Natural killer cell (primary cell): Measurements from ENCODE around the gene RAB44. TPM values are rescaled to one million over a fixed set of nuclear protein-coding genes. Genes with fewer than 3 reads are reported as not detected.
"Not testable (repeated sequence)": the region's sequence is repeated elsewhere in the genome, so short reads cannot be mapped to it uniquely, and the experiment has no call there.

Experiments used
- ATAC-seq, 3 donors: fragments of 150-1000 bp in 2 of 3; fragments of 200-7000 bp in 1 of 3; cut with Tn5 transposase; 1 replicate in 1 of 3; 2 replicates in 2 of 3; pipeline ENCODE4 v1.10.0; 2021; ENCODE audit warnings: mild to moderate bottlenecking in 2 of 3, moderate library complexity in 2 of 3
- DNase-seq, 2 donors: peaks; one replicate each; pipeline versions ENCODE4 v3.0.0 to v3.0.0-alpha.2; 2013 to 2021; ENCODE audit warnings: mixed read lengths in 1 of 2
- H3K27ac ChIP-seq: one replicate; pipeline ENCODE4 v1.5.1; 2013; ENCODE audit warnings: mild to moderate bottlenecking, low read length
- H3K27me3 ChIP-seq: one replicate; pipeline ENCODE4 v1.6.1; 2013; ENCODE audit warnings: low read length; ENCODE audit not compliant: control insufficient read depth, insufficient read depth
- H3K36me3 ChIP-seq: one replicate; pipeline ENCODE4 v1.6.1; 2013; ENCODE audit warnings: low read length; ENCODE audit not compliant: control insufficient read depth, insufficient read depth
- H3K4me1 ChIP-seq: one replicate; pipeline ENCODE4 v1.6.1; 2013; ENCODE audit warnings: low read length; ENCODE audit not compliant: control insufficient read depth, insufficient read depth
- H3K4me3 ChIP-seq: one replicate; pipeline ENCODE4 v1.5.1; 2013; ENCODE audit warnings: low read length
- H3K9me3 ChIP-seq: one replicate; pipeline ENCODE4 v1.6.1; 2013; ENCODE audit warnings: low read length; ENCODE audit not compliant: control insufficient read depth, insufficient read depth
- H3K27ac Mint-ChIP-seq, 2 donors: one replicate each; pipeline ENCODE4 v1.8.0; 2022; ENCODE audit warnings: mild to moderate bottlenecking in 2 of 2, mixed read lengths in 2 of 2, moderate library complexity in 1 of 2
- H3K27me3 Mint-ChIP-seq, 2 donors: one replicate each; pipeline ENCODE4 v1.8.0; 2022; ENCODE audit warnings: low read depth in 2 of 2, mixed read lengths in 2 of 2
- H3K36me3 Mint-ChIP-seq: one replicate; pipeline ENCODE4 v1.8.0; 2022; ENCODE audit warnings: mixed read lengths
- H3K4me1 Mint-ChIP-seq, 2 donors: one replicate each; pipeline ENCODE4 v1.8.0; 2022; ENCODE audit warnings: mixed read lengths in 2 of 2
- H3K4me3 Mint-ChIP-seq: one replicate; pipeline ENCODE4 v1.8.0; 2022; ENCODE audit warnings: mild to moderate bottlenecking, moderate library complexity, mixed read lengths
- H3K9me3 Mint-ChIP-seq, 2 donors: one replicate each; pipeline ENCODE4 v1.8.0; 2022; ENCODE audit warnings: mixed read lengths in 2 of 2
- WGBS: methylation state at CpG from one replicate; pipeline ENCODE4 v1.1.7; 2013; ENCODE audit warnings: missing lambda C conversion rate; ENCODE audit not compliant: insufficient coverage; 5-methylcytosine and 5-hydroxymethylcytosine counted together
- intact Hi-C: fragments of 100-400 bp; cut with micrococcal nuclease; formaldehyde crosslinking; loops from one replicate; pipeline ENCODE4 v1.14.2; 2022
- total RNA-seq, 4 donors: library from RNA; stranded (reverse); fragments of 120-200 nt in 1 of 4; gene quantifications; one replicate each; pipeline versions ENCODE4 v1.2.3 to v1.2.4, GENCODE V29; 2013 to 2022
- TF ChIP-seq, protein P1 (sequence below): fragments of 200-600 bp; IDR thresholded peaks from one replicate; pipeline ENCODE4 v1.8.0; 2022; ENCODE audit warnings: antibody characterized with exemption

Gene RAB44
- total RNA-seq, 3 donors from 2014 or later (not counting 1 experiment from before 2014, with no cell fraction given), result 0.09 to 12.9 (median 0.70) TPM

DNA sequence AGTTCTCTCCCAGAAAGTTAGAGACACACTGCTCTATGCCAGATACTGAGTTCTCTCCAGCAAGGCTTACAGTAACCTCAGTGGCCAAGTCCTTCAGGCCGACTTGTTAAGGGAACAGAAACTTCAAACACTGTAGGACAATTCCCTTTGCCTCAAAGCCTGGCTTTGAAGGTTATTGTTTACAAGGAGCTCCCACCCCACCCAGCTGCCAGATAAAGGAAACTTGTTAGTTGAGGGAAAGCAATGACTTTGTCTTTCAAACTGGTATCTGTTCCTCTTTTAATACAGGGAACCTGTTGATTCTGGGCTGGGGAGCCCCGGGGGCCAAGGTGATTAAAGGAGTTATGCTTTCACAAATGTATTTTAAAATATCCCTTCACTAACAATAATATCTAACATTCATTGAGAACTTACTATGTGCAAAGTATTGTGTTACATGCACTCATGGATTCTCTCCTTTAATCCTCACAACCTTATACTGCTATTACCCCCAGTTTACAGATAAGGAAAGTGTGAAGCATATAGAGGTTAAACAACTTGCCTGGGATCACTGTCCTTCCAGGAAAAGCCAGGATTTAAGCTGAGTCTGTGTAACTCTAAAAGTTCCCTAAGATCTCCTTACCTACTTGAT, 46.7 kb upstream of the RAB44 start:
- Mint-ChIP-seq H3K36me3 (no peaks in the 10 kb centered on the region), H3K4me1 (no peaks in the 10 kb centered on the region), H3K9me3 (no peaks in the 10 kb centered on the region), H3K27ac (no peak overlapping the region), H3K27me3 (peaks cover 13 to 23% of the 10 kb centered on the region in 2 donors), H3K4me3 (no peak overlapping the region)
- Histone ChIP-seq H3K4me1 (peaks cover 11% of the 10 kb centered on the region), H3K9me3 (no peaks in the 10 kb centered on the region), H3K27ac (no peak overlapping the region), H3K27me3 (no peaks in the 10 kb centered on the region), H3K4me3 (no peak overlapping the region), H3K36me3 (no peaks in the 10 kb centered on the region)
- ATAC-seq (no peak), DNase-seq (no peak)
- intact Hi-C loops, result no loop called here
- TF ChIP-seq, protein P1, sequence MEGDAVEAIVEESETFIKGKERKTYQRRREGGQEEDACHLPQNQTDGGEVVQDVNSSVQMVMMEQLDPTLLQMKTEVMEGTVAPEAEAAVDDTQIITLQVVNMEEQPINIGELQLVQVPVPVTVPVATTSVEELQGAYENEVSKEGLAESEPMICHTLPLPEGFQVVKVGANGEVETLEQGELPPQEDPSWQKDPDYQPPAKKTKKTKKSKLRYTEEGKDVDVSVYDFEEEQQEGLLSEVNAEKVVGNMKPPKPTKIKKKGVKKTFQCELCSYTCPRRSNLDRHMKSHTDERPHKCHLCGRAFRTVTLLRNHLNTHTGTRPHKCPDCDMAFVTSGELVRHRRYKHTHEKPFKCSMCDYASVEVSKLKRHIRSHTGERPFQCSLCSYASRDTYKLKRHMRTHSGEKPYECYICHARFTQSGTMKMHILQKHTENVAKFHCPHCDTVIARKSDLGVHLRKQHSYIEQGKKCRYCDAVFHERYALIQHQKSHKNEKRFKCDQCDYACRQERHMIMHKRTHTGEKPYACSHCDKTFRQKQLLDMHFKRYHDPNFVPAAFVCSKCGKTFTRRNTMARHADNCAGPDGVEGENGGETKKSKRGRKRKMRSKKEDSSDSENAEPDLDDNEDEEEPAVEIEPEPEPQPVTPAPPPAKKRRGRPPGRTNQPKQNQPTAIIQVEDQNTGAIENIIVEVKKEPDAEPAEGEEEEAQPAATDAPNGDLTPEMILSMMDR, result no peak
- 22% methylated on average over 1 of the region's 2 CpGs for WGBS

DNA sequence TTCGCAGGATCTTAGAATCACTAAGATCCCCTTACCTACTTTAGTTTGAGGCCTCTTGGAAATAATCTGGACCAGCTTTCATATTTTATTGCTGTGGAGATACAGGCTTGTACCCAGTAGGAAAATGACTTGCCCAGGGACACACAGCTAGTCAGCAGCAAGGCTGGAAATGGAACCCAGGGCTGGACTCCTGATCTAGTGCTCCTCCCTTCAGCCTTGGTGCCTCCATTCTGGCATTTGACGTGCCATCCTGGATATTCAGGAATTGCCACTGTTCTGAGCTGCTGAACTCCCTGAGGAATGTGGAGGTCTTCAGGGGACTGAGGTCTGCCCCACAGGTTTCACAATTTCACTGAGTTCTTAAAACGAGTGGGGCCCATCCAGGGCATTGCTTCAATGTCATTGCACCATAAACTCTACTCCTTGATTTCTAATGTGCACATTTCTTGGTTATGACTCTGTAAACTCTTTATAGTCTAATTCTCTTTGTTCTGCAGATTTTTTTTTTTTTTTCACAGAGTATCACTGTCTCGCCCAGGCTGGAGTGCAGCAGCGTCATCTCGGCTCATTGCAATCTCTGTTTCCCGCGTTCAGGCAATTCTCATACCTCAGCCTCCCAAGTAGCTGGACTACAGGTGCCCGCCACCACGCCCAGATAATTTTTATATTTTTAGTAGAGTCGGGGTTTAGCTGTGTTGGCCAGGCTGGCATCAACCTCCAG, 45.8 kb upstream of the RAB44 start:
- peaks cover 18 to 28% of the 10 kb centered on the region in 2 donors for H3K27me3 Mint-ChIP-seq
- ATAC-seq (no peak), DNase-seq (no peak)
- no peaks in the 10 kb centered on the region for H3K4me1 Mint-ChIP-seq
- no peaks in the 10 kb centered on the region for H3K9me3 Mint-ChIP-seq
- Histone ChIP-seq H3K36me3 (no peaks in the 10 kb centered on the region), H3K27ac (no peak overlapping the region), H3K4me3 (no peak overlapping the region), H3K9me3 (no peaks in the 10 kb centered on the region), H3K4me1 (peaks cover 11% of the 10 kb centered on the region), H3K27me3 (no peaks in the 10 kb centered on the region)
- no peaks in the 10 kb centered on the region for H3K36me3 Mint-ChIP-seq
- WGBS, result 96% methylated on average over 8 of the region's 11 CpGs
- H3K27ac Mint-ChIP-seq, result no peak overlapping the region
- TF ChIP-seq, protein P1, result no peak
- no peak overlapping the region for H3K4me3 Mint-ChIP-seq
- intact Hi-C loops, result no loop called here

DNA sequence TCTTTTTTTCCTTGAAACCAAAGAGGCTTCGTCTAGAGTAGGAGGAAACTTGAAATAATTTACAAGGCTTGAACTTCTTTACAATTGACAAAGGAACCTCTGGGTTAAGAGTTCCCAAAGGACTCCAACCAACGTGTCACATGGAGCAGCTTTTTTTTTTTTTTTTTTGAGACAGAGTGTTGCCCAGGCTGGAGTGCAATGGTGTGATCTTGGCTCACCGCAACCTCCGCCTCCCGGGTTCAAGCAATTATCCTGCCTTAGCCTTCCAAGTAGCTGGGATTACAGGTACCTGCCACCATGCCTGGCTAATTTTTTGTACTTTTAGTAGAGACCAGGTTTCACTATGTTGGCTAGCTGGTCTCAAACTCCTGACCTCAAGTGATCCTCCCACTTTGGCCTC, 43.2 kb upstream of the RAB44 start:
- H3K9me3 ChIP-seq, H3K36me3 ChIP-seq, intact Hi-C loops, H3K27me3 ChIP-seq, H3K36me3 Mint-ChIP-seq, H3K27ac Mint-ChIP-seq, H3K27ac ChIP-seq, H3K9me3 Mint-ChIP-seq, DNase-seq, ATAC-seq, H3K4me3 ChIP-seq, H3K4me1 Mint-ChIP-seq, H3K4me3 Mint-ChIP-seq: not testable (repeated sequence)
- H3K27me3 Mint-ChIP-seq, result peaks cover 21 to 32% of the 10 kb centered on the region in 2 donors
- 91% methylated on average over 5 of the region's 5 CpGs for WGBS
- H3K4me1 ChIP-seq, result peaks cover 11% of the 10 kb centered on the region

DNA sequence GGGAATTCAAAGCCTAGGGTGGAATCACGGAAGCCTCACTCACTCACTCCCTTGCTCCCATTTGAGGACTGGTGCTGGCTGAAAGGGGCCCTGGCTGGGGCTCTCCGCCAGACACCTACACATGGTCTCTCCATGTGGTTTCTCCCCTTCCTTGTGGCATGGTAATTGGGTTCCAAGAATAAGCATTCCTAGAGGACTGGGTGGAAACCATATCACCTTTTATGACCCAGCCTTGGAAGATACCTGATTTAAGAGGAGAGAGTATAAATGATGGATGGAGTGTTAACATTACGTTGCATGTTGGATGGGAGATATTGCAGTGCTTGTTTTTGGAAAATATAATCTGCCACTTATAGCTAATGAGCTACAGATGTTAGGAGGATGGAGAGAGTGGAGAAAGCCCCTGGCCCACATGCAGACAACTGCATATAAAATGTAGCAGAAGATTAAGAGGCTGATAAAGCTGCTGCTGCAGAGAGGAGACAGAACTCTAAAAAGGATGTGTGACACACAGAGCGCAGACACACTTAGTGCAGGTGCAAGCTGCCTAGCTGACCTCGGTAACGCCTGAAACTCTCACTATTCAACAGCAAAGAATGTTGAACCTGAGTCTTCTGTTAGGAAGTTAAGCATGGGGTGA, 42.4 kb upstream of the RAB44 start:
- Mint-ChIP-seq H3K4me1 (no peaks in the 10 kb centered on the region), H3K9me3 (no peaks in the 10 kb centered on the region), H3K4me3 (no peak overlapping the region), H3K27me3 (peaks cover 27 to 30% of the 10 kb centered on the region in 2 donors), H3K36me3 (no peaks in the 10 kb centered on the region), H3K27ac (no peak overlapping the region)
- peaks cover 10% of the 10 kb centered on the region for H3K27me3 ChIP-seq
- DNase-seq (no peak), ATAC-seq (no peak)
- H3K27ac ChIP-seq, result no peak overlapping the region
- TF ChIP-seq, protein P1, result no peak
- no peak overlapping the region for H3K4me3 ChIP-seq
- 62% methylated on average over 5 of the region's 6 CpGs for WGBS
- intact Hi-C loops, result no loop called here
- no peaks in the 10 kb centered on the region for H3K9me3 ChIP-seq
- no peaks in the 10 kb centered on the region for H3K36me3 ChIP-seq
- peaks cover 9% of the 10 kb centered on the region for H3K4me1 ChIP-seq
